Kidney (tissue), 14 donors: ENCODE results near the gene RPL19. TPM values are rescaled to one million over a fixed set of nuclear protein-coding genes. Genes with fewer than 3 reads are reported as not detected.
A peak's percentile ranks its signal among the peaks of the same experiment; 100 is the strongest.
"Not testable (repeated sequence)": the region's sequence is repeated elsewhere in the genome, so short reads cannot be mapped to it uniquely, and the experiment has no call there.

Source experiments
- DNase-seq, 5 donors: peaks; one replicate each; pipeline ENCODE4 v3.0.0-alpha.2; 2013 to 2020
- FAIRE-seq: peaks from 2 replicates; lab custom pipeline; 2012; peaks lifted over from hg19 to GRCh38; lab: Jason Lieb, UNC
- H3K27ac ChIP-seq, 2 donors: one replicate each; pipeline ENCODE4 v1.7.0; 2013; ENCODE audit warnings: low read depth in 2 of 2, low read length in 2 of 2, inconsistent platforms in 1 of 2
- H3K27me3 ChIP-seq: one replicate; pipeline ENCODE4 v1.7.1; 2013; ENCODE audit warnings: low read length, inconsistent platforms; ENCODE audit not compliant: control insufficient read depth, insufficient read depth
- H3K36me3 ChIP-seq, 3 donors: one replicate each; pipeline versions ENCODE4 v1.7.0 to v1.7.1; 2013; ENCODE audit warnings: low read length in 3 of 3, control low read depth in 1 of 3, inconsistent platforms in 1 of 3; ENCODE audit not compliant: insufficient read depth in 3 of 3, control insufficient read depth in 2 of 3
- H3K4me1 ChIP-seq, 3 donors: one replicate each; pipeline versions ENCODE4 v1.7.0 to v1.7.1; 2013; ENCODE audit warnings: low read length in 3 of 3, inconsistent platforms in 1 of 3, low read depth in 1 of 3; ENCODE audit not compliant: control insufficient read depth in 2 of 3, insufficient read depth in 2 of 3
- H3K4me3 ChIP-seq, 3 donors: one replicate each; pipeline versions ENCODE4 v1.7.0 to v1.8.1; 2013; ENCODE audit warnings: low read length in 3 of 3, control low read depth in 1 of 3, inconsistent platforms in 1 of 3
- H3K9ac ChIP-seq, 3 donors: one replicate each; pipeline versions ENCODE4 v1.7.0 to v1.7.1; 2013; ENCODE audit warnings: low read length in 3 of 3, control low read depth in 1 of 3, inconsistent platforms in 1 of 3
- H3K9me3 ChIP-seq, 3 donors: one replicate each; pipeline versions ENCODE4 v1.7.0 to v1.7.1; 2013; ENCODE audit warnings: low read length in 3 of 3, control low read depth in 1 of 3, inconsistent platforms in 1 of 3; ENCODE audit not compliant: control insufficient read depth in 2 of 3, insufficient read depth in 1 of 3
- CTCF ChIP-seq: IDR thresholded peaks from 3 replicates; pipeline ENCODE4 v1.5.1; 2012; ENCODE audit warnings: mild to moderate bottlenecking, moderate library complexity, borderline replicate concordance; ENCODE audit not compliant: insufficient read depth; ENCODE audit errors: extremely low read depth
- intact Hi-C: fragments of 100-400 bp; cut with DNase I; formaldehyde crosslinking; loops from one replicate; pipeline ENCODE4 v1.11.1; 2022
- polyA plus RNA-seq: library from polyadenylated mRNA; stranded (reverse); fragments of 350-450 nt; fragmentation: Illumina TruSeq; extraction: RNeasy Lipid Tissue Mini Kit (QIAGEN cat#74804); gene quantifications from one replicate; pipeline ENCODE4 v1.2.3, GENCODE V29; 2014; ENCODE audit warnings: low read depth, low replicate concordance; ENCODE audit not compliant: insufficient read depth
- total RNA-seq: library from RNA; stranded (reverse); fragmentation: NEBNext Ultra II Directional; extraction: Animal tissue kit (Norgen Biotek cat#: 25700); gene quantifications from one replicate; pipeline ENCODE4 v1.2.1, GENCODE V29; 2021
- donor health status: control.
- donor health status: control.
- donor health status: control.
- donor health status: control.
- donor health status: control.
- donor health status: DM: yes; HTN: yes; CAD: no.
- donor health status: Normal renal cell carcinoma (clear cell type).

RPL19 gene
- total and polyA plus RNA-seq, 2 donors from 2014 or later, result 1,460 to 2,512 TPM

- TF ChIP-seq CTCF, result peak; percentile 97
- no peaks in the 10 kb centered on the region for H3K9me3 ChIP-seq
- no peaks in the 10 kb centered on the region for H3K36me3 ChIP-seq
- H3K4me1 ChIP-seq, result peaks cover 0 to 5% (median 0%) of the 10 kb centered on the region in 3 donors
- H3K27ac ChIP-seq, result no peak overlapping the region
- FAIRE-seq (no peak), DNase-seq (peak; percentile 86 to 93 (median 90))
- no peak overlapping the region for H3K9ac ChIP-seq
- no peak overlapping the region for H3K4me3 ChIP-seq
- intact Hi-C loops, result no loop called here
- no peaks in the 10 kb centered on the region for H3K27me3 ChIP-seq
Observed at GRCh38 chr17:39244600-39245570, 44.8 kb downstream of the RPL19 start.

DNA sequence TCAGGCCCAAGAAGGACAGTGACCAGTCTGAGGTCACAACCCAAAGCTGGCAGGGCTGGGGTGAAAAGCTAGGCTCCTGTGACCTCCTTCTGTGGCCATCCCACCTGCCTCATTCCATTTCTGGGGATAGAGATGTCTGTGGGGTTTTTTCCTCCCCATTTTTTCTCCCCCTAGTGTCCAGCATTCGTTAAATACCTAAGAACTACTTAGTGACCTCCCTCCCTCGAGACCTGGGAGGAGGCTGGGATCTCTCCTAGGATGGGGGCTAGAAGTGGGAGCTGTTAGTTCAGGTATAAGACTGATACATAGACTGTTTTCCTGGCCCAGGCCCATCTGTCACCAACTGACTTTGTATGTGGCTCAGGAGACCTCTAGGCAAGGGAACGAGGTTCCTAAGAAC, 46.2 kb downstream of the RPL19 start:
- FAIRE-seq (no peak), DNase-seq (no peak)
- no peak for TF ChIP-seq CTCF
- Histone ChIP-seq H3K9me3 (no peaks in the 10 kb centered on the region), H3K4me1 (peaks cover 0 to 5% (median 0%) of the 10 kb centered on the region in 3 donors), H3K27me3 (no peaks in the 10 kb centered on the region), H3K27ac (no peak overlapping the region), H3K36me3 (no peaks in the 10 kb centered on the region), H3K4me3 (no peak overlapping the region), H3K9ac (no peak overlapping the region)
- intact Hi-C loops, result no loop called here

GRCh38 chr17:39250076-39250475, 50.0 kb downstream of the RPL19 start:
- FAIRE-seq, result not testable (repeated sequence)

GRCh38 chr17:39251997-39252396, 51.9 kb downstream of the RPL19 start:
- H3K27me3 ChIP-seq, result no peaks in the 10 kb centered on the region
- intact Hi-C loops, result no loop called here
- H3K27ac ChIP-seq, result no peak overlapping the region
- TF ChIP-seq CTCF, result no peak
- H3K4me1 ChIP-seq, result no peaks in the 10 kb centered on the region
- no peaks in the 10 kb centered on the region for H3K9me3 ChIP-seq
- H3K4me3 ChIP-seq, result no peak overlapping the region
- FAIRE-seq (no peak), DNase-seq (no peak)
- H3K36me3 ChIP-seq, result peaks cover 0 to 9% (median 2%) of the 10 kb centered on the region in 3 donors
- H3K9ac ChIP-seq, result no peak overlapping the region

More at GRCh38 chr17:39250076-39250475, 50.0 kb downstream of the RPL19 start:
- H3K27ac ChIP-seq, intact Hi-C loops, H3K9me3 ChIP-seq, H3K27me3 ChIP-seq, H3K9ac ChIP-seq, H3K4me3 ChIP-seq, H3K4me1 ChIP-seq, H3K36me3 ChIP-seq, DNase-seq: not testable (repeated sequence)
